HEK293 (cell line): Measurements from ENCODE around the gene MTMR2.

ENCODE experiments used
- CTCF ChIA-PET: fragments of 350-600 bp; formaldehyde crosslinking; extraction: SDS; loops from one replicate; lab custom pipeline; 2021; ENCODE audit warnings: antibody characterized with exemption; lab: Yijun Ruan, JAX
- POLR2A ChIA-PET: fragments of 300-600 bp; formaldehyde crosslinking; extraction: SDS; loops from one replicate; lab custom pipeline; 2020; ENCODE audit warnings: antibody characterized with exemption, inconsistent platforms; lab: Yijun Ruan, JAX
- H3K27ac ChIP-seq: fragments of 200-500 bp; sonication (Bioruptor generic); 2 replicates; pipeline ENCODE4 v1.5.1; 2014; ENCODE audit warnings: low read depth, low read length, control low read depth, inconsistent platforms; ENCODE audit errors: extremely low read depth
- H3K36me3 ChIP-seq, 2 experiments: fragments of 200-500 bp in 1 of 2; sonication (Bioruptor generic) in 1 of 2; 1 replicate in 1 of 2; 2 replicates in 1 of 2; pipeline ENCODE4 v1.5.1; 2014 to 2017; ENCODE audit warnings: inconsistent platforms in 2 of 2, low read length in 2 of 2; ENCODE audit not compliant: control insufficient read depth in 2 of 2, insufficient read depth in 1 of 2
- H3K4me1 ChIP-seq: fragments of 200-500 bp; sonication (Bioruptor generic); 2 replicates; pipeline ENCODE4 v1.5.1; 2014; ENCODE audit warnings: mild to moderate bottlenecking, low read length, inconsistent platforms; ENCODE audit not compliant: control insufficient read depth, insufficient read depth
- H3K4me3 ChIP-seq: 2 replicates; pipeline ENCODE4 v1.5.1; 2011; ENCODE audit warnings: low read depth, mild to moderate bottlenecking, control low read depth, low read length, moderate library complexity
- H3K9me3 ChIP-seq: fragments of 200-500 bp; sonication (Bioruptor generic); 2 replicates; pipeline ENCODE4 v1.5.1; 2014; ENCODE audit warnings: low read depth, low read length, inconsistent platforms; ENCODE audit not compliant: control insufficient read depth, insufficient read depth
- REPIN1 ChIP-seq: fragments of 450-650 bp; formaldehyde crosslinking; IDR thresholded peaks from 2 replicates; pipeline ENCODE4 v1.5.1; 2017; ENCODE audit warnings: missing biosample characterization, missing genetic modification characterization, low read depth
- SCRT1 ChIP-seq: fragments of 450-650 bp; formaldehyde crosslinking; IDR thresholded peaks from 2 replicates; pipeline ENCODE4 v1.5.1; 2016; ENCODE audit warnings: missing biosample characterization, missing genetic modification characterization, borderline replicate concordance
- SP7 ChIP-seq: fragments of 450-650 bp; formaldehyde crosslinking; IDR thresholded peaks from 2 replicates; pipeline ENCODE4 v1.5.1; 2016; ENCODE audit warnings: missing biosample characterization, missing genetic modification characterization
- ZBTB17 ChIP-seq: fragments of 450-650 bp; formaldehyde crosslinking; IDR thresholded peaks from 2 replicates; pipeline ENCODE4 v1.5.1; 2016; ENCODE audit warnings: missing biosample characterization, missing genetic modification characterization
- ZNF169 ChIP-seq: fragments of 450-650 bp; formaldehyde crosslinking; IDR thresholded peaks from 2 replicates; pipeline ENCODE4 v1.5.1; 2016; ENCODE audit warnings: missing biosample characterization, missing genetic modification characterization
- ZNF214 ChIP-seq: fragments of 450-650 bp; formaldehyde crosslinking; IDR thresholded peaks from 2 replicates; pipeline ENCODE4 v1.5.1; 2017; ENCODE audit warnings: missing biosample characterization, mild to moderate bottlenecking, missing genetic modification characterization, borderline replicate concordance
- ZNF366 ChIP-seq: fragments of 450-650 bp; formaldehyde crosslinking; conservative IDR thresholded peaks from 2 replicates; pipeline ENCODE4 v1.5.1; 2016; ENCODE audit warnings: missing biosample characterization, missing genetic modification characterization
- ZNF416 ChIP-seq: fragments of 450-650 bp; formaldehyde crosslinking; IDR thresholded peaks from 2 replicates; pipeline ENCODE4 v1.5.1; 2016; ENCODE audit warnings: missing biosample characterization, missing genetic modification characterization
- ZNF433 ChIP-seq: fragments of 450-650 bp; formaldehyde crosslinking; IDR thresholded peaks from 2 replicates; pipeline ENCODE4 v1.5.1; 2016; ENCODE audit warnings: missing biosample characterization, missing genetic modification characterization, low read depth
- ZNF600 ChIP-seq: fragments of 450-650 bp; formaldehyde crosslinking; IDR thresholded peaks from 2 replicates; pipeline ENCODE4 v1.5.1; 2016; ENCODE audit warnings: missing biosample characterization, missing genetic modification characterization
- ZNF76 ChIP-seq: fragments of 450-650 bp; formaldehyde crosslinking; IDR thresholded peaks from 2 replicates; pipeline ENCODE4; 2016; ENCODE audit warnings: low read depth, missing biosample characterization, missing genetic modification characterization, borderline replicate concordance
- TF ChIP-seq, protein P1 (sequence below): fragments of 450-650 bp; formaldehyde crosslinking; IDR thresholded peaks from 2 replicates; pipeline ENCODE4 v1.5.1; 2016; ENCODE audit warnings: missing biosample characterization, missing genetic modification characterization
- TF ChIP-seq, protein P2 (sequence below): fragments of 450-650 bp; formaldehyde crosslinking; IDR thresholded peaks from 2 replicates; pipeline ENCODE4 v1.5.1; 2016; ENCODE audit warnings: missing biosample characterization, missing genetic modification characterization
- TF ChIP-seq, protein P3 (sequence below): fragments of 450-650 bp; formaldehyde crosslinking; IDR thresholded peaks from 2 replicates; pipeline ENCODE4 v1.5.1; 2017; ENCODE audit warnings: missing biosample characterization, missing genetic modification characterization
- TF ChIP-seq, protein P4 (sequence below): fragments of 450-650 bp; formaldehyde crosslinking; IDR thresholded peaks from 2 replicates; pipeline ENCODE4 v1.5.1; 2016; ENCODE audit warnings: missing biosample characterization, missing genetic modification characterization
- TF ChIP-seq, protein P5 (sequence below): fragments of 450-650 bp; formaldehyde crosslinking; IDR thresholded peaks from 2 replicates; pipeline ENCODE4 v1.5.1; 2016; ENCODE audit warnings: missing biosample characterization, missing genetic modification characterization

Gene MTMR2

DNA sequence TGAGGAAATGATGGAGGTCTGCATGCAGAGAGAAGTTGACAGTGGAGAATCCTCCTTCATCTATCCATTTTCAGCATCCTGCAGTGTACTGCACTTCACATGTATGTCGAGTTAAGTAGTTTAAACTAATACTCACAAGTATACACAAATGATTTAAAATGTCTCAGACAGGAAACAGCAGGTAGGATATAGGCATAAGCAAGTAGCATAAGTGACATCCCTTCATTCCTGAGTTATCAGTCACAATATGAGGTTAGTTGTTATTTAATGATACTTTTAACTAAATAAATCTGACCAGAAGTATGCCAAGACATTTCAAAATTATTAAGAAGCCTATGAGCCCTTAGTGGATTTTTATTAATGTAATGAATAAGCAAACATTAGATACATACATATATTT is 37.4 kb downstream of the MTMR2 start:
- no peak for TF ChIP-seq ZNF416
- TF ChIP-seq ZNF600 (tag by site-specific recombination): no peak
- TF ChIP-seq, protein P1, sequence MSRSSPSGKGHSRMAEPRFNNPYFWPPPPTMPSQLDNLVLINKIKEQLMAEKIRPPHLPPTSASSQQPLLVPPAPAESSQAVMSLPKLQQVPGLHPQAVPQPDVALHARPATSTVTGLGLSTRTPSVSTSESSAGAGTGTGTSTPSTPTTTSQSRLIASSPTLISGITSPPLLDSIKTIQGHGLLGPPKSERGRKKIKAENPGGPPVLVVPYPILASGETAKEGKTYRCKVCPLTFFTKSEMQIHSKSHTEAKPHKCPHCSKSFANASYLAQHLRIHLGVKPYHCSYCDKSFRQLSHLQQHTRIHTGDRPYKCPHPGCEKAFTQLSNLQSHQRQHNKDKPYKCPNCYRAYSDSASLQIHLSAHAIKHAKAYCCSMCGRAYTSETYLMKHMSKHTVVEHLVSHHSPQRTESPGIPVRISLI (tag by site-specific recombination): no peak
- TF ChIP-seq SCRT1: no peak
- TF ChIP-seq, protein P2, sequence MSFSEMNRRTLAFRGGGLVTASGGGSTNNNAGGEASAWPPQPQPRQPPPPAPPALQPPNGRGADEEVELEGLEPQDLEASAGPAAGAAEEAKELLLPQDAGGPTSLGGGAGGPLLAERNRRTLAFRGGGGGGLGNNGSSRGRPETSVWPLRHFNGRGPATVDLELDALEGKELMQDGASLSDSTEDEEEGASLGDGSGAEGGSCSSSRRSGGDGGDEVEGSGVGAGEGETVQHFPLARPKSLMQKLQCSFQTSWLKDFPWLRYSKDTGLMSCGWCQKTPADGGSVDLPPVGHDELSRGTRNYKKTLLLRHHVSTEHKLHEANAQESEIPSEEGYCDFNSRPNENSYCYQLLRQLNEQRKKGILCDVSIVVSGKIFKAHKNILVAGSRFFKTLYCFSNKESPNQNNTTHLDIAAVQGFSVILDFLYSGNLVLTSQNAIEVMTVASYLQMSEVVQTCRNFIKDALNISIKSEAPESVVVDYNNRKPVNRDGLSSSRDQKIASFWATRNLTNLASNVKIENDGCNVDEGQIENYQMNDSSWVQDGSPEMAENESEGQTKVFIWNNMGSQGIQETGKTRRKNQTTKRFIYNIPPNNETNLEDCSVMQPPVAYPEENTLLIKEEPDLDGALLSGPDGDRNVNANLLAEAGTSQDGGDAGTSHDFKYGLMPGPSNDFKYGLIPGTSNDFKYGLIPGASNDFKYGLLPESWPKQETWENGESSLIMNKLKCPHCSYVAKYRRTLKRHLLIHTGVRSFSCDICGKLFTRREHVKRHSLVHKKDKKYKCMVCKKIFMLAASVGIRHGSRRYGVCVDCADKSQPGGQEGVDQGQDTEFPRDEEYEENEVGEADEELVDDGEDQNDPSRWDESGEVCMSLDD (tag by site-specific recombination): no peak
- no peak for TF ChIP-seq ZNF76 (tag by site-specific recombination)
- no peak for TF ChIP-seq REPIN1 (tag by site-specific recombination)
- POLR2A ChIA-PET: no interaction called here
- H3K4me1 ChIP-seq: no peaks in the 10 kb centered on the region
- peaks cover 0 to 9% of the 10 kb centered on the region in 2 experiments; a peak in 2 of 3 replicates for H3K36me3 ChIP-seq
- CTCF ChIA-PET: no interaction called here
- no peak overlapping the region for H3K27ac ChIP-seq
- no peaks in the 10 kb centered on the region for H3K9me3 ChIP-seq
- H3K4me3 ChIP-seq: no peak overlapping the region

DNA sequence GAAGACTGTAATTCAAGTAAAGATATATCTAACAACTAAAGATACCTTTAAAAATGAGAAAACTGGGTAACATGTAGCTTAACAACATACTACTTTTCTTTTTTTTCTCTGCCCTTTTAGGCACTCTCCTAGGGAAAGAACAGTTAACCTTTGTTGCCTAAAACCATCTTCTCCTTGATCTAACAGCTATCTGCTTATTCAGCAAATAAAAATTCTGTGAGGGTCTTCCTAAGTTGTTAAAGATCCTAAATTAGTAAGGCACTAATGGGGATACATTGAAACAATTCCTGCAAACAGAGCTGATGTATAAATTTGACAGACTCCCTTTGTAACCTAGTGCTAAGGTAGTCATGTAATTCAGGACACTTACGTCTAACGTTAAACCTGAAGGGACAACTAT is 39.1 kb downstream of the MTMR2 start:
- ChIA-PET POLR2A (no interaction called here), CTCF (interaction anchor here (0.7 kb wide), 1 partner anchor 56 kb away, joined by 3 read pairs; no protein-coding TSS in a partner anchor)
- H3K27ac ChIP-seq: no peak overlapping the region
- no peaks in the 10 kb centered on the region for H3K4me1 ChIP-seq
- no peaks in the 10 kb centered on the region for H3K9me3 ChIP-seq
- no peak overlapping the region for H3K4me3 ChIP-seq
- H3K36me3 ChIP-seq: peaks cover 0 to 9% of the 10 kb centered on the region in 2 experiments; a peak in 2 of 3 replicates
- TF ChIP-seq, protein P3, sequence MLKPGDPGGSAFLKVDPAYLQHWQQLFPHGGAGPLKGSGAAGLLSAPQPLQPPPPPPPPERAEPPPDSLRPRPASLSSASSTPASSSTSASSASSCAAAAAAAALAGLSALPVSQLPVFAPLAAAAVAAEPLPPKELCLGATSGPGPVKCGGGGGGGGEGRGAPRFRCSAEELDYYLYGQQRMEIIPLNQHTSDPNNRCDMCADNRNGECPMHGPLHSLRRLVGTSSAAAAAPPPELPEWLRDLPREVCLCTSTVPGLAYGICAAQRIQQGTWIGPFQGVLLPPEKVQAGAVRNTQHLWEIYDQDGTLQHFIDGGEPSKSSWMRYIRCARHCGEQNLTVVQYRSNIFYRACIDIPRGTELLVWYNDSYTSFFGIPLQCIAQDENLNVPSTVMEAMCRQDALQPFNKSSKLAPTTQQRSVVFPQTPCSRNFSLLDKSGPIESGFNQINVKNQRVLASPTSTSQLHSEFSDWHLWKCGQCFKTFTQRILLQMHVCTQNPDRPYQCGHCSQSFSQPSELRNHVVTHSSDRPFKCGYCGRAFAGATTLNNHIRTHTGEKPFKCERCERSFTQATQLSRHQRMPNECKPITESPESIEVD (tag by site-specific recombination): no peak
- no peak for TF ChIP-seq ZNF214
- TF ChIP-seq SP7 (tag by site-specific recombination): 0 out of 2 replicates have a peak, but pooled peaks have one; percentile 0
- TF ChIP-seq, protein P4, sequence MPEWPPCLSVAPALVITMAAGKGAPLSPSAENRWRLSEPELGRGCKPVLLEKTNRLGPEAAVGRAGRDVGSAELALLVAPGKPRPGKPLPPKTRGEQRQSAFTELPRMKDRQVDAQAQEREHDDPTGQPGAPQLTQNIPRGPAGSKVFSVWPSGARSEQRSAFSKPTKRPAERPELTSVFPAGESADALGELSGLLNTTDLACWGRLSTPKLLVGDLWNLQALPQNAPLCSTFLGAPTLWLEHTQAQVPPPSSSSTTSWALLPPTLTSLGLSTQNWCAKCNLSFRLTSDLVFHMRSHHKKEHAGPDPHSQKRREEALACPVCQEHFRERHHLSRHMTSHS: no peak
- TF ChIP-seq ZBTB17 (tag by site-specific recombination): no peak
- no peak for TF ChIP-seq ZNF366 (tag by site-specific recombination)
- no peak for TF ChIP-seq ZNF433
- TF ChIP-seq, protein P5, sequence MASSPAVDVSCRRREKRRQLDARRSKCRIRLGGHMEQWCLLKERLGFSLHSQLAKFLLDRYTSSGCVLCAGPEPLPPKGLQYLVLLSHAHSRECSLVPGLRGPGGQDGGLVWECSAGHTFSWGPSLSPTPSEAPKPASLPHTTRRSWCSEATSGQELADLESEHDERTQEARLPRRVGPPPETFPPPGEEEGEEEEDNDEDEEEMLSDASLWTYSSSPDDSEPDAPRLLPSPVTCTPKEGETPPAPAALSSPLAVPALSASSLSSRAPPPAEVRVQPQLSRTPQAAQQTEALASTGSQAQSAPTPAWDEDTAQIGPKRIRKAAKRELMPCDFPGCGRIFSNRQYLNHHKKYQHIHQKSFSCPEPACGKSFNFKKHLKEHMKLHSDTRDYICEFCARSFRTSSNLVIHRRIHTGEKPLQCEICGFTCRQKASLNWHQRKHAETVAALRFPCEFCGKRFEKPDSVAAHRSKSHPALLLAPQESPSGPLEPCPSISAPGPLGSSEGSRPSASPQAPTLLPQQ (tag by site-specific recombination): no peak
- TF ChIP-seq ZNF169 (tag by site-specific recombination): no peak
- TF ChIP-seq, all 188 proteins: peak for 1
